CD4-positive, alpha-beta T cell treated with Interleukin-6 for 4 hours (primary cell): ENCODE results near the gene LDLRAD3.

Source experiments
- DNase-seq: peaks from one replicate; pipeline ENCODE4 v3.0.0-alpha.2; 2020; ENCODE audit warnings: mixed read lengths

LDLRAD3 gene

GRCh38 chr11:36218283-36218921 is 274.5 kb downstream of the LDLRAD3 start:
- no peak for DNase-seq

GRCh38 chr11:36219996-36220395 is 276.1 kb downstream of the LDLRAD3 start:
- DNase-seq: no peak

DNA sequence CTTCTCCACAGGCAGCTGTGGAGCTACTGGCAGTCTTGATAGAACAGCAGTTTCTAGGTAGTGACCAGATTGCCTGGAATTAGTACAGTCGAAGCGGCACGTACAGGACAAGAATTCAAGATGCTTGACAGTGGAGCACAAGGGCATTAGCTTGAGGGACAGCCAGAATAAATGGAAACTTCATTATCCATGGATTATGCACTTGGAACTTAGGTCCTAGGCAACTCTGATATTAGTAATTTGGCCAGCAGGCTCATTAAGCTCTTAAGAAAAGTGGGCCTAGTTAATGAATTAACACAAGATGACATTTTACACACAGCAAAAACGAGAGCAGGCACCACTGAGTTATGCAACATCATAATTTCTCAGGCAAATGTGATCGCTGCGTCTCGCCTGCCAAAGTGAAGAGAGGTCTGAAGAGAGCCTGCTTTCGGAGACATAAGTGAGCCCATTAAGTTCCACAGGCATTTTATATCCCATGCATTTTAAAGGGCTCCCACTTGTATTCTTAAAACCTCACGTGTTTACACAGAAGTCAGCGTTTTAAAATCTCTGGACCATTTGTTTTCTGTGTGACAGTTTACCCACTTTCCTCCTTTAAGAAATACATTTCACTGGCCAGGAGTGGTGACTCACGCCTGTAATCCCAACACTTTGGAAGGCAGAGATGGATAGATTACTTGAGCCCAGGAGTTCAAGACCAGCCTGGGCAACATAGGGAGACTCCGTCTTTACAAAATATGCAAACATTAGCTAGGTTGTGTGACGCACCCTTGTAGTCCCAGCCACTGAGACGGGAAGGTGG is 279.2 kb downstream of the LDLRAD3 start:
- DNase-seq: no peak

GRCh38 chr11:36224209-36224882 is 280.5 kb downstream of the LDLRAD3 start:
- DNase-seq: no peak

GRCh38 chr11:36227044-36227443 is 283.2 kb downstream of the LDLRAD3 start:
- DNase-seq: no peak

DNA sequence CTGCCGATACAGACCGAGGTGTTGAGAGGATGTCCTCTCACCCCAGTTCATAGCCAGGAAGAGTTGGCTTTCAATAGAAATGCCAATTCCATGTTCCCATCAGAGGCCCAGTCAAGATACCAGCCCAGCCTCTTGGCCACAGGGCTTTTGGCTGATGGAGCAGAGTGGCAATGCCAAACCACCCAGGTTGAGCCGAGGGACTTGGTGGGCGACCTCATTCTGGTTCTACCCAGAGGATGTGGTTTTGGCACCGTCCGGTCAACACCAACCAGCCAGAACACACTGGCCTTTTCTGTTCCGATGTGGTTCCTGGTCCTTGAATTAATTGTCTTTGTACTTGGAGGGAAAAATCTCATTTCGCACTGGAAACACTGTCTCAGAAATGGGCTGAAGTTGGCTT is 284.8 kb downstream of the LDLRAD3 start:
- DNase-seq: no peak

GRCh38 chr11:36229091-36229705 is 285.3 kb downstream of the LDLRAD3 start:
- DNase-seq: no peak

DNA sequence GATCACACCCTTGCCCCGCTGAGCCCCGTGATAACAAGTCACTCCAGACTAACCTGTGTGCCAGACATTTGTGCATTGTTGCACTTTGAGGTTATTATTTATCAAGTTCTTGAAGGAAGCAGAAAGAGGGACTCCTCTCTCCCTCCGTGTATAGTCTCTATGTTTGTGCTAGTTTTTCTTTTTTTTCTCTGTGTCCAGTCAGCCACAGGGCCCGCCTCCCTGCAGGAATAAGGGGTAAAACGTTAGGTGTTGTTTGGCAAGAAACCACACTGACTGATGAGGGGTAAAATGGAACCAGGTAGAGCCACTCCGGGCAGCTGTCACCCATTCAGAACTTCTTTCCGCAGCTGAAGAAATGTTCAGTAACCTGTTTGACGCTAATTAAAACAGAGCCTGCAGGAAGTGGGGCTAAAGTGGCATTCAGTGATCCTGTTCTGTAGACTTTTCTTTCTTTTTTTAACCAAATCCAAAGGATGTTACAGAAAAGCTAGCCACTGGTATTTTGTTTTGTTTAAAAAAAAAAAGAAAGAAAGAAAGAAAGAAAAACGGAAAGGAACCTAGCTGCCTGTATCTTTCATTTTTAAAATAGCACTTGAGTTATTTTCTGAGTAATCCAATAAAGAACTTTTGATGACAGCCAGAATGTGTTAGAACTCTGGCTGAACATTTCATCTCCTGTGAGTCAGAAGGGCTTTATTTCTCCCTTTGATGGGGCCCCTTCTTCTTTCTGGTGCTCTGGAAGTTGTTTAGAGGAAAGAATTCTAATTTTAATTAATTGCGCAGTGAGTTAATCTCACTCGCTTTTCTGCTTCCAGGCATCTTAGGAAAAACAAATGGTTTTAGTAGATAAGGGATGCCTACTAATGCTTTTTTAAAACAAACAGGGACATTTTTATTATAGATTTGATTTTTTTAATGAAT is 287.2 kb downstream of the LDLRAD3 start:
- DNase-seq: no peak

DNA sequence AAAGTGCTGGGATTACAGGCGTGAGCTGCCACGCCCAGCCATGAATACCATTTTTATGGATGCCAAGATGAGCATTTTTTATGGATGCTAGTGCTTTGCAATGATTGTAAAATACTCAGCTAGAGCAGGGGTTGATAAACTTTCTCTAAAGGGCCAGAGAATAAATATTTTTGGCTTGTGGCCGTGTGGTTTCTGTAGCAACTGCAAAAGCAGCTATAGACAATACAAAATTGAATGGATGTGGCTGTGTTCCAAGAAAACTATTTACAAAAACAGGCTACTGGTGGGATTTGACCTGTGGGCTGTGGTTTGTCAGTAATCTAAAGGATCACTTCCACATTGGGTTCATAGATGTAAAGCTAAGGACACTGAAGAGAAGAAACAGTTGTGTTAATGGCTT is 289.3 kb downstream of the LDLRAD3 start:
- DNase-seq: no peak

- no peak for DNase-seq
These were observed 291.0 kb downstream of the LDLRAD3 start for GRCh38 chr11:36234825-36235224.

GRCh38 chr11:36235750-36236149 is 291.9 kb downstream of the LDLRAD3 start:
- DNase-seq: no peak

DNA sequence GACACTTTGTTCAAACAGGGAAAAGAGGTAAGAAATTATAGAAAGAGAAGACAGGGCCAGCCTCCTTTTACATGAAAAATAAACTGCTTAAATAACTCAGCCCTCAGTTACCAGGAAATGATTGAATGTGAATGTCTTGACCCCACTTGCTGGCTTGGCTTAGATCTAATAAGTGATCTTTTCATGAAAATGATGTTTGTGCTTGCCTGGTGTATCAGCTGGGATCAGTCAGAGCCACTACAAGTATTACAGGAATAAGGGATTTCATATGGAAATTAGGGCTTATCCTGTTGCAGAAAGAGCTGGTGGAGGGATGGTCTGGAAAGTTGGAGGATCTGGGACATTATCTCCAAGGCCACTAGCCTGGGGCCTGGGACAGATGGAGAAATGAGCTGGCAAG is 293.5 kb downstream of the LDLRAD3 start:
- DNase-seq: no peak

GRCh38 chr11:36238036-36238631 is 294.3 kb downstream of the LDLRAD3 start:
- no peak for DNase-seq

GRCh38 chr11:36238881-36239280 is 295.0 kb downstream of the LDLRAD3 start:
- DNase-seq: no peak

DNA sequence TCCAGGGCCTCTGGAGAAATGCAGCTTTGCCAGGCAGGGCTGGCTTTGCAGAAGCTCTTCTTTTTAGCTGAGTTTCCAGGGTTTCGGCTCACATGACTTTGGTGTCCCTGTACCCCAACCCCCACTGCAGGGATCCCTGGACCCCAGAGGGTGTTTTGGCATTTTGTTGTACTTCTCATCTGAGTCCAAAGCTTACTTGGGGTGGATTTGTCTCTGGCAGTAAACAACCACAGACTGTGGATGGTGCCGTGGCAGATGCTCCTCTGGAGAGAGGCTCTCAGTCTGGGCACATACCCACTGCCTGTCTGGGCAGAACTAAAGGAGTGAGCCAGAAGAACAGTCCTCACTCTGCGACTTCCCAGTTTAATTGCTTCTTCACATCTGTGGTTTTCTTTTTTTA is 295.8 kb downstream of the LDLRAD3 start:
- no peak for DNase-seq

- no peak for DNase-seq
These were observed 296.3 kb downstream of the LDLRAD3 start for GRCh38 chr11:36240173-36240572.

- DNase-seq: no peak
These were observed 296.9 kb downstream of the LDLRAD3 start for GRCh38 chr11:36240801-36241200.

DNA sequence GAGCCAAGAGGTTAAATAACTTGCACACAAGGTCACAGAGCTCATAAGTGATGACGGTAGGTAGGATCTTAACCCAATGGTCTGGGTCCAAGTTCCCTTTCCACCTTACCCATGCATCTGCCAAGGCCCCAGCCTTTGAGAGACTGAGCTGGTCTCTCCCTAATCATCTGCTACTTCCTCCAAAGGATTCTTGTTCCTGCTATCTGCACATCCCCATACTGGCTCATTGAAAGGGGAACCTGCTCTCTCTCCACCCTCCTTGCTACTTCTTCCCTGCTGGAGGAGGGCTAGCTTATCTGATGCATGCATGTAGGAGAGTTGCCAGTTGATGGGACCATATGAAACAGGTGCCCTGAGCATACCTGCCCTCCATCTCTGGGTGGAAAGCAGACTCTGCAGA is 297.6 kb downstream of the LDLRAD3 start:
- no peak for DNase-seq

- DNase-seq: no peak
These were observed 299.8 kb downstream of the LDLRAD3 start for GRCh38 chr11:36243641-36244040.

- DNase-seq: no peak
These were observed 303.6 kb downstream of the LDLRAD3 start for GRCh38 chr11:36247493-36247892.

DNA sequence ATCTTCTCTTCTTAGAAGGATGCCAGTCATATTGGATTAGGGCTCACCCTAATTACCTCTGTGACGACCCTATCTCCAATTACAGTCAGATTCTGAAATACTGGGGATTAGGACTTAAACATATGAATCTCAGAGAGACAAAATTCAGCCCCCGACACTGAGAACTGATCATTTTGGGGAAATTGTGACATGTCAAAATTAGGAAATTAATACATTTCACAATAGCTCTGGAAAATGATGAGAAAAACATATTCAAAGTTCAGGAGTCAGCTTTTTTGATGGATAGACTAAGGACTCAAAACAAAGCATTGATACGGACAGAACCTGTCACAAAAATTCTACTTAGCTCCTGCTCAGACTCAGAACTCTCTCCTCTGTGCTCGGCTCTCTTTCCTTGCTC is 304.6 kb downstream of the LDLRAD3 start:
- DNase-seq: no peak

- no peak for DNase-seq
These were observed 305.4 kb downstream of the LDLRAD3 start for GRCh38 chr11:36249246-36249645.
